ENCODE data around the gene WDR82. TPM values are rescaled to one million over a fixed set of nuclear protein-coding genes. Genes with fewer than 3 reads are reported as not detected.

The WDR82 gene
- total and polyA plus RNA-seq, 2 experiments from 2014 or later: 25.2 to 71.8 TPM

DNA sequence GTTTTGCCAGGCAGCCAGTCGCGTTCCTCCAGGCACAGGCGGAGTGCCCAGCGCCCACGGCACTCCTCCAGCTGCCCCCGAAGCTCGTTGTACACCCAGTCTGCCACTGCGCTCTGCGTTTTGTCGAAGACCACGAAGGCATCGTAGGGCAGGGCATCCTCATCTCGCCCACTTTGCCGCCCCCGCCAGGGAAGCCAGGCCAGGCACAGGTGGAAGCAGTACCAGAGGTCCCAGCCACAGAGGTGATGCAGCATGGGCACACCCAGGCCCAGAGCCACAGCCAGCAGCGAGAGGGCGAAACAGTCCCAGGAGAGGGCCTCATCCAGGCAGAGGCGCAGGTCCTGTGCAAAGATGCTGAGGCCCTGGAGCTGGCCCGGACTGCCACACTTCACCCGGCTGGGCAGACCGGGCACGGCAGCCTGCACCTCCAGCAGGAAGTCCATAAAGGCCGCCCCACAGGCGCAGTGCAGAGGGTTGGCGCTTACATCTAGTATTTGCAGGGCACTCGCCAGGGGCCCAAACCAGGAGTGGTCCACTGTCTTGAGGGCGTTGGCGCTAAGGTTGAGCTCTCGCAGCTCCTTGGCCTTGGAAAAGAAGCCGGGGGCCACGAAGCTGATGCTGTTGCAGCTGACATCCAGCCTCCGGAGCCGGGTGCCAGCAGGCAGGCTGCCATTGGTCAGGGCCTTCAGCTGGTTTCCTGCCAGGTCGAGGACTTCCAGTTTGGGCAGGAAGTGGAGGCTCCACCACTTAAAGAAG lies 56.7 kb downstream of the WDR82 start (continued):
- TF ChIP-seq, protein P1, sequence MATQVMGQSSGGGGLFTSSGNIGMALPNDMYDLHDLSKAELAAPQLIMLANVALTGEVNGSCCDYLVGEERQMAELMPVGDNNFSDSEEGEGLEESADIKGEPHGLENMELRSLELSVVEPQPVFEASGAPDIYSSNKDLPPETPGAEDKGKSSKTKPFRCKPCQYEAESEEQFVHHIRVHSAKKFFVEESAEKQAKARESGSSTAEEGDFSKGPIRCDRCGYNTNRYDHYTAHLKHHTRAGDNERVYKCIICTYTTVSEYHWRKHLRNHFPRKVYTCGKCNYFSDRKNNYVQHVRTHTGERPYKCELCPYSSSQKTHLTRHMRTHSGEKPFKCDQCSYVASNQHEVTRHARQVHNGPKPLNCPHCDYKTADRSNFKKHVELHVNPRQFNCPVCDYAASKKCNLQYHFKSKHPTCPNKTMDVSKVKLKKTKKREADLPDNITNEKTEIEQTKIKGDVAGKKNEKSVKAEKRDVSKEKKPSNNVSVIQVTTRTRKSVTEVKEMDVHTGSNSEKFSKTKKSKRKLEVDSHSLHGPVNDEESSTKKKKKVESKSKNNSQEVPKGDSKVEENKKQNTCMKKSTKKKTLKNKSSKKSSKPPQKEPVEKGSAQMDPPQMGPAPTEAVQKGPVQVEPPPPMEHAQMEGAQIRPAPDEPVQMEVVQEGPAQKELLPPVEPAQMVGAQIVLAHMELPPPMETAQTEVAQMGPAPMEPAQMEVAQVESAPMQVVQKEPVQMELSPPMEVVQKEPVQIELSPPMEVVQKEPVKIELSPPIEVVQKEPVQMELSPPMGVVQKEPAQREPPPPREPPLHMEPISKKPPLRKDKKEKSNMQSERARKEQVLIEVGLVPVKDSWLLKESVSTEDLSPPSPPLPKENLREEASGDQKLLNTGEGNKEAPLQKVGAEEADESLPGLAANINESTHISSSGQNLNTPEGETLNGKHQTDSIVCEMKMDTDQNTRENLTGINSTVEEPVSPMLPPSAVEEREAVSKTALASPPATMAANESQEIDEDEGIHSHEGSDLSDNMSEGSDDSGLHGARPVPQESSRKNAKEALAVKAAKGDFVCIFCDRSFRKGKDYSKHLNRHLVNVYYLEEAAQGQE (IDR thresholded peaks at IDR 0.05; ENCODE audit: unreplicated experiment): no peak
- TF ChIP-seq POLR2AphosphoS5 (IDR thresholded peaks at IDR 0.05; ENCODE audit: low read depth) (no peak), ZNF331 (CRISPR knock-in tag; IDR thresholded peaks at IDR 0.05; ENCODE audit: low read depth) (no peak), JUNB (IDR thresholded peaks at IDR 0.05; ENCODE audit: unreplicated experiment) (no peak), ZNF114 (CRISPR knock-in tag; IDR thresholded peaks at IDR 0.05) (no peak), NANOG (IDR thresholded peaks at IDR 0.05; ENCODE audit: borderline replicate concordance) (no peak)
- TF ChIP-seq, protein P2, sequence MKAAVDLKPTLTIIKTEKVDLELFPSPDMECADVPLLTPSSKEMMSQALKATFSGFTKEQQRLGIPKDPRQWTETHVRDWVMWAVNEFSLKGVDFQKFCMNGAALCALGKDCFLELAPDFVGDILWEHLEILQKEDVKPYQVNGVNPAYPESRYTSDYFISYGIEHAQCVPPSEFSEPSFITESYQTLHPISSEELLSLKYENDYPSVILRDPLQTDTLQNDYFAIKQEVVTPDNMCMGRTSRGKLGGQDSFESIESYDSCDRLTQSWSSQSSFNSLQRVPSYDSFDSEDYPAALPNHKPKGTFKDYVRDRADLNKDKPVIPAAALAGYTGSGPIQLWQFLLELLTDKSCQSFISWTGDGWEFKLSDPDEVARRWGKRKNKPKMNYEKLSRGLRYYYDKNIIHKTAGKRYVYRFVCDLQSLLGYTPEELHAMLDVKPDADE (IDR thresholded peaks at IDR 0.05): no peak

DNA sequence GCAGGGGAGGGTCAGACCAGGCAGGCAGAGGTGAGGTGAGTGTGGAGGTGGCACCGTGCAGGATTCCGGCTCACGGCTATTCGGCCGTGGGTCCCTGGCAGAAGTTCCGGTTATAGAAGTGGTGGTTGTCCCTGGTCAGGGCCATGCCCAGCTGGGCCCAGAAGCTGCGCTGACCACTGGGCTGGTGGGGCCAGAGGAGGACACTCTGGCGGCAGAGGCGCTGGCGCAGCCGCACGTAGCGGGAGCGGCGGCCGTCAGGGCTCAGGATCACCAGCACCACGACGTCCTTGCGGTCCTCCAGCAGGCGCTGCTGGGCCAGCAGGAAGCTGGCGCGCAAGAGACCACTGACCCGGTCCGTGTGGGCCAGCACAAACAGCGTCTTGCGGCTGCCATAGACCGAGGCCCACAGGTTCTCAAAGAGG lies 57.3 kb downstream of the WDR82 start:
- no peak overlapping the region for H3K27ac Mint-ChIP-seq
- H3K27me3 ChIP-seq (ENCODE audit: insufficient read depth): no peaks in the 10 kb centered on the region
- H3K4me3 Mint-ChIP-seq: no peak overlapping the region
- no peaks in the 10 kb centered on the region for H3K36me3 ChIP-seq (ENCODE audit: insufficient read depth)
- peaks cover 13% of the 10 kb centered on the region for H3K27me3 Mint-ChIP-seq (ENCODE audit: insufficient read depth, low read depth, poor library complexity)
- H3K27ac ChIP-seq (ENCODE audit: low read depth): no peak overlapping the region
- no peak overlapping the region for H2AFZ ChIP-seq
- no peaks in the 10 kb centered on the region for H4K20me1 ChIP-seq (replicated peaks; ENCODE audit: insufficient read depth)
- no peak overlapping the region for H3K4me2 ChIP-seq
- H3K4me3 ChIP-seq: no peak overlapping the region
- H3K4me1 Mint-ChIP-seq: peaks cover 11% of the 10 kb centered on the region; the same call in 2 of the 3 replicates
- no peaks in the 10 kb centered on the region for H3K36me3 Mint-ChIP-seq (ENCODE audit: low read depth)
- H3K4me1 ChIP-seq (ENCODE audit: insufficient read depth): peaks cover 3% of the 10 kb centered on the region
- no peaks in the 10 kb centered on the region for H3K79me2 ChIP-seq (replicated peaks; ENCODE audit: insufficient read depth)
- no peaks in the 10 kb centered on the region for H3F3A ChIP-seq (replicated peaks; ENCODE audit: low read depth)
- no peaks in the 10 kb centered on the region for H3K9me2 ChIP-seq (ENCODE audit: insufficient read depth)
- DNase-seq (ENCODE audit: low spot score) (no peak), ATAC-seq (no peak)
- H3K9me3 Mint-ChIP-seq: no peaks in the 10 kb centered on the region
- no peak for TF ChIP-seq CREB1 (CRISPR knock-in tag; IDR thresholded peaks at IDR 0.05; ENCODE audit: low read depth)
- TF ChIP-seq, protein P2 (IDR thresholded peaks at IDR 0.05): no peak
- no peak for TF ChIP-seq EZH2 (IDR thresholded peaks at IDR 0.05; ENCODE audit: low read depth, unreplicated experiment)
- TF ChIP-seq, protein P3, sequence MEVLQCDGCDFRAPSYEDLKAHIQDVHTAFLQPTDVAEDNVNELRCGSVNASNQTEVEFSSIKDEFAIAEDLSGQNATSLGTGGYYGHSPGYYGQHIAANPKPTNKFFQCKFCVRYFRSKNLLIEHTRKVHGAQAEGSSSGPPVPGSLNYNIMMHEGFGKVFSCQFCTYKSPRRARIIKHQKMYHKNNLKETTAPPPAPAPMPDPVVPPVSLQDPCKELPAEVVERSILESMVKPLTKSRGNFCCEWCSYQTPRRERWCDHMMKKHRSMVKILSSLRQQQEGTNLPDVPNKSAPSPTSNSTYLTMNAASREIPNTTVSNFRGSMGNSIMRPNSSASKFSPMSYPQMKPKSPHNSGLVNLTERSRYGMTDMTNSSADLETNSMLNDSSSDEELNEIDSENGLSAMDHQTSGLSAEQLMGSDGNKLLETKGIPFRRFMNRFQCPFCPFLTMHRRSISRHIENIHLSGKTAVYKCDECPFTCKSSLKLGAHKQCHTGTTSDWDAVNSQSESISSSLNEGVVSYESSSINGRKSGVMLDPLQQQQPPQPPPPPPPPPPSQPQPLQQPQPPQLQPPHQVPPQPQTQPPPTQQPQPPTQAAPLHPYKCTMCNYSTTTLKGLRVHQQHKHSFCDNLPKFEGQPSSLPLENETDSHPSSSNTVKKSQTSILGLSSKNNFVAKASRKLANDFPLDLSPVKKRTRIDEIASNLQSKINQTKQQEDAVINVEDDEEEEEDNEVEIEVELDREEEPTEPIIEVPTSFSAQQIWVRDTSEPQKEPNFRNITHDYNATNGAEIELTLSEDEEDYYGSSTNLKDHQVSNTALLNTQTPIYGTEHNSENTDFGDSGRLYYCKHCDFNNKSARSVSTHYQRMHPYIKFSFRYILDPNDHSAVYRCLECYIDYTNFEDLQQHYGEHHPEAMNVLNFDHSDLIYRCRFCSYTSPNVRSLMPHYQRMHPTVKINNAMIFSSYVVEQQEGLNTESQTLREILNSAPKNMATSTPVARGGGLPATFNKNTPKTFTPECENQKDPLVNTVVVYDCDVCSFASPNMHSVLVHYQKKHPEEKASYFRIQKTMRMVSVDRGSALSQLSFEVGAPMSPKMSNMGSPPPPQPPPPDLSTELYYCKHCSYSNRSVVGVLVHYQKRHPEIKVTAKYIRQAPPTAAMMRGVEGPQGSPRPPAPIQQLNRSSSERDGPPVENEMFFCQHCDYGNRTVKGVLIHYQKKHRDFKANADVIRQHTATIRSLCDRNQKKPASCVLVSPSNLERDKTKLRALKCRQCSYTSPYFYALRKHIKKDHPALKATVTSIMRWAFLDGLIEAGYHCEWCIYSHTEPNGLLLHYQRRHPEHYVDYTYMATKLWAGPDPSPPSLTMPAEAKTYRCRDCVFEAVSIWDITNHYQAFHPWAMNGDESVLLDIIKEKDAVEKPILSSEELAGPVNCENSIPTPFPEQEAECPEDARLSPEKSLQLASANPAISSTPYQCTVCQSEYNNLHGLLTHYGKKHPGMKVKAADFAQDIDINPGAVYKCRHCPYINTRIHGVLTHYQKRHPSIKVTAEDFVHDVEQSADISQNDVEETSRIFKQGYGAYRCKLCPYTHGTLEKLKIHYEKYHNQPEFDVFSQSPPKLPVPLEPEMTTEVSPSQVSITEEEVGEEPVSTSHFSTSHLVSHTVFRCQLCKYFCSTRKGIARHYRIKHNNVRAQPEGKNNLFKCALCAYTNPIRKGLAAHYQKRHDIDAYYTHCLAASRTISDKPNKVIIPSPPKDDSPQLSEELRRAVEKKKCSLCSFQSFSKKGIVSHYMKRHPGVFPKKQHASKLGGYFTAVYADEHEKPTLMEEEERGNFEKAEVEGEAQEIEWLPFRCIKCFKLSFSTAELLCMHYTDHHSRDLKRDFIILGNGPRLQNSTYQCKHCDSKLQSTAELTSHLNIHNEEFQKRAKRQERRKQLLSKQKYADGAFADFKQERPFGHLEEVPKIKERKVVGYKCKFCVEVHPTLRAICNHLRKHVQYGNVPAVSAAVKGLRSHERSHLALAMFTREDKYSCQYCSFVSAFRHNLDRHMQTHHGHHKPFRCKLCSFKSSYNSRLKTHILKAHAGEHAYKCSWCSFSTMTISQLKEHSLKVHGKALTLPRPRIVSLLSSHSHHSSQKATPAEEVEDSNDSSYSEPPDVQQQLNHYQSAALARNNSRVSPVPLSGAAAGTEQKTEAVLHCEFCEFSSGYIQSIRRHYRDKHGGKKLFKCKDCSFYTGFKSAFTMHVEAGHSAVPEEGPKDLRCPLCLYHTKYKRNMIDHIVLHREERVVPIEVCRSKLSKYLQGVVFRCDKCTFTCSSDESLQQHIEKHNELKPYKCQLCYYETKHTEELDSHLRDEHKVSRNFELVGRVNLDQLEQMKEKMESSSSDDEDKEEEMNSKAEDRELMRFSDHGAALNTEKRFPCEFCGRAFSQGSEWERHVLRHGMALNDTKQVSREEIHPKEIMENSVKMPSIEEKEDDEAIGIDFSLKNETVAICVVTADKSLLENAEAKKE (CRISPR knock-in tag; IDR thresholded peaks at IDR 0.05): no peak
- TF ChIP-seq ZNF114 (CRISPR knock-in tag; IDR thresholded peaks at IDR 0.05): no peak
- TF ChIP-seq JUNB (IDR thresholded peaks at IDR 0.05; ENCODE audit: unreplicated experiment): no peak

Measured in GM23338 (cell line).